ENCODE results near the gene IRF1.

The IRF1 gene

GRCh38 chr5:132500244-132500930, 9.8 kb upstream of the IRF1 start:
- DNase-seq = no peak

- no peak for DNase-seq
Observed at GRCh38 chr5:132499440-132500243, 9.1 kb upstream of the IRF1 start.

GRCh38 chr5:132498686-132499271, 8.2 kb upstream of the IRF1 start:
- no peak for DNase-seq

GRCh38 chr5:132498152-132498551, 7.6 kb upstream of the IRF1 start:
- no peak for DNase-seq

- DNase-seq = no peak
Observed at GRCh38 chr5:132497488-132497997, 7.0 kb upstream of the IRF1 start.

- DNase-seq = peak; percentile 71
Observed at GRCh38 chr5:132496631-132497487, 6.3 kb upstream of the IRF1 start.

- peak; percentile 90 for DNase-seq
Observed at GRCh38 chr5:132496191-132496630, 5.6 kb upstream of the IRF1 start.

GRCh38 chr5:132495667-132496190, 5.2 kb upstream of the IRF1 start:
- peak; percentile 86 for DNase-seq

GRCh38 chr5:132493821-132494220, 3.2 kb upstream of the IRF1 start:
- no peak for DNase-seq

GRCh38 chr5:132493241-132493640, 2.7 kb upstream of the IRF1 start:
- DNase-seq = no peak

- no peak for DNase-seq
Observed at GRCh38 chr5:132492386-132493125, 2.0 kb upstream of the IRF1 start.

- DNase-seq = peak; percentile 48
Observed at GRCh38 chr5:132491368-132492364, 1.1 kb upstream of the IRF1 start.

- DNase-seq = peak; percentile 65
Observed at GRCh38 chr5:132489871-132490483, 596 bp downstream of the IRF1 start.

GRCh38 chr5:132489051-132489770, 1.4 kb downstream of the IRF1 start:
- DNase-seq = no peak

GRCh38 chr5:132488590-132488989, 2.0 kb downstream of the IRF1 start:
- DNase-seq = no peak

- DNase-seq = peak; percentile 7
Observed at GRCh38 chr5:132487841-132488555, 2.6 kb downstream of the IRF1 start.

- no peak for DNase-seq
Observed at GRCh38 chr5:132487095-132487428, 3.5 kb downstream of the IRF1 start.

GRCh38 chr5:132486318-132487094, 4.1 kb downstream of the IRF1 start:
- DNase-seq = no peak
